Globus pallidus (tissue), 1 donor: Measurements from ENCODE around the gene GABRG3.

ENCODE experiments used
- DNase-seq: peaks from one replicate; pipeline ENCODE4 v3.0.0-alpha.2; 2015; ENCODE audit warnings: low spot score

GABRG3 gene

DNA sequence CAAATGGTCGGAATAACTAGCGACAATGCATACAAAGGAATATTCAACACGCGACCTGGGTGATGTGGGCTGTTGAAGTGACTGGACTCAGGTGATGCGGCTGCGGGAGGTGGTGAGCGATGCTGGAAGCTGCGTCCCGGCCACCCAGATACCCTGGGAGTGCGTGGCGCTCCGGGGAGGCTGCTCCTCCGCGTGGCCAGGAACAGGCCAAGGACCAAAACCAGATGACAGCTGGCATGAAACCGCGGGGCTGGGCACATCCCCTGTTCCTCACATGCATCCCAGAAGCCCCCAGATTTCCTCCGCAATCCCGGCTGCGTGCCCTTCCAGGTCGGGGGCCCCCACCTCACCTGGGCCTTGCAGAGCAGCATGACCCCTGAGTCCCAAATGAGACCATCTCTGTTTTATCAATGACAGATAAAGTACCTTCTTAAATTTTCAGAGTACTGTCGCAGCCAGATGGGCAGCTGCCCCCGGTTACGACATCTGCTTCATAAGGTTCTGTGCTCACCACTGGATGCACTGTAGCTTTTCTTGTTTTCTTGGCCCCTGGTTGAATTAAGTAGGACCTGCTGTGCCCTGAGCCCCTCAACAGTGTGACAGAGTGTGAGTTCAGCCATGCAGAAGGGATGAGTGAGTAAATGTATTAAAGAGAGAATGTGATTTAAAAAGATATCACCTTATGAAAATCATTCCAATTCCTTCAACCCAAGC lies 278.2 kb downstream of the GABRG3 start:
- no peak for DNase-seq

GRCh38 chr15:27249760-27250109 lies 278.8 kb downstream of the GABRG3 start:
- DNase-seq: no peak

- DNase-seq: no peak
Measured at GRCh38 chr15:27250223-27250622, 279.2 kb downstream of the GABRG3 start.

DNA sequence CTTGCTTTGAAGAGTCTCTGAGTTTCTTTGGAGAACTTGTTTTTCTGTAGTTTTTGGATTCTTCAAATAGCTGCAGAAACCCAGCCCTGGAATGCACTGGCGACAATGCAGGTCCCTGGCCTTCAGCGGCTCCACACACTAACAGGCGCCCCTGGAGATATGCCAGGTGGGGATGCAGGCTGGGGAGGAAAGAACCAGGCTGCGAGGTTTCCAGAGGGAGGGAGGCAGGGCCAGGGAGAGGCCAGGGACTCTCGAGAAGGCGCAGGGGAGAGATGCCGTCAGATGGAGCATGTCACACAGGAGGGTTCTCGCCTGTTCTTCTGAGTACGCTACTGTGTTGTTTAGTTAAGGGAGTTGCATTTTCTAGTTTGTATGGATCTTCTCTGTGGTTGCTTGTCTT lies 283.1 kb downstream of the GABRG3 start:
- no peak for DNase-seq

GRCh38 chr15:27254801-27255200 lies 283.8 kb downstream of the GABRG3 start:
- DNase-seq: no peak

DNA sequence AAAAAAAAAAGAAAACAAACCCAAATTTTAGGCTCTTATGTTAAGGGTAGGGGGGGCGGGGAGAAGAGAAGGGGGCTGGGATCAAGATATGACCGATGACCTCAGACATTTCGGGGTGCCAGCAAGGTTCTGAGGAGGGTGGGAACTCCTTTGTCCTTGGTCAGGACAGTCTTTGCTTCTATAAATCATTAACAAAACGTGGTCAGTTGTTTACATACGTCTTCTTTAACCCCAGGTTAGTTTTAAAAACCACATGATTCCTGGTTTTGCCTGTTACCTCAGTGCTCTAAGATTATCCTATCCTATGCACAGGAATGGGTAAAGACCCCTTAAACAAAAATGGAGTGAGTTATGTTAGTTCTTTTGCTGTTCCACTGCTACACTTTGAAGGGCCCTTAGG lies 285.5 kb downstream of the GABRG3 start:
- no peak for DNase-seq

GRCh38 chr15:27258287-27258686 lies 287.3 kb downstream of the GABRG3 start:
- DNase-seq: no peak

DNA sequence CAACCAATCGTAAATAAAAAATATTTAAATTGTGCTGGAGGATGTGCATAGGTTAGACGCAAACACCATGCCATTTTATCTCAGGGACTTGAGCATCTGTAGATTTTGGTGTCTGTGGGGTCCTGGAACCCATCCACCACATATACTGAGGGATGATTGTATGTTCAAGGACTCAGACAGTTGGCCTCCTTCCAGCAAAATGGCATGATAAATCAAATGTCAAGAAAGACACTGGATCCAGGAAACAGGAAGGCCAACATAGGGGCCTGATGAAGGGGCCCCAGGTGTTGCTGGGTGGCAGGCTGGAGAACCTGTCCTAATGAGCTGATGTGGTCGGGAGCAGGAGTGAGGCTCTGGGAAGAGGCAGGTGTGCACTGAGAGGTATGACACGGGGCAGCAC lies 289.5 kb downstream of the GABRG3 start:
- DNase-seq: no peak

GRCh38 chr15:27268923-27269322 lies 297.9 kb downstream of the GABRG3 start:
- DNase-seq: no peak

DNA sequence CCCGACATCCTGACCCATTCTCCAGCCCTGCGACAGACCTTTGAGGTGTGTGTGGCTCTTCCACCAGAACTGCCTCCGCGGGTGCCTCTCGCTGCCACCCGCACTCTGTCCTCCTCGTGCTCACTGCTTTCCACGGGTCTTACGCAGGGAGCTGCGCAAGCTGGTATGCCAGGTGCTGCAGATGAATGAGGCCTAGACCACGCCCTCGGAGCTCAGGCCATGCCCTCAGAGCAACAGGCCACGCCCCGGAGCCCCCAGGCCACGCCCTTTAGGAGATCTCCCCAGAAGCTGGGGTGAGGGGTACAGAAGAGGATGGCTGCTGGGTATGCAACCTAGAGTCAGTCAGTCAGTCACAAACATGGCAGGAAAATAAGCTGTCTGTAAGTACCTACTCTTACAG lies 300.3 kb downstream of the GABRG3 start:
- no peak for DNase-seq

DNA sequence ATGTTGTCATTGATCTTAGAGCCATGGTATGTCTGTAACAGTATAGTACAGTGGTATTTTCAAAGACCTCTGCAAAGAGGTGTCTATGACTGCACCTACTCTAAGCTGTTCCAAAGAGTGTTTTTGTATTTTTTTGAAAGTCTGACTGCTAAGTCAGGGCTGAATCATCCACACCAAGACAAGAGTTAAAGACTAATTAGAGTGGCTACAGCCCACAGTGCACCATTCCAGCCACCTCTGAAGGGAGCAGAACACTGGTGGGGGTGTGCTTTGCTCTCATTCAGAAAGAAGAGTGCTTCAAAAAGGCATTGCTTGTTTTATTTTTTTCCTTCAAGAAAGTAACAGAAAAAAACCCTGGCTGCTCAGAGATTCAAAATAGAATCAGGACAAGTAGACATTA lies 301.4 kb downstream of the GABRG3 start:
- no peak for DNase-seq

DNA sequence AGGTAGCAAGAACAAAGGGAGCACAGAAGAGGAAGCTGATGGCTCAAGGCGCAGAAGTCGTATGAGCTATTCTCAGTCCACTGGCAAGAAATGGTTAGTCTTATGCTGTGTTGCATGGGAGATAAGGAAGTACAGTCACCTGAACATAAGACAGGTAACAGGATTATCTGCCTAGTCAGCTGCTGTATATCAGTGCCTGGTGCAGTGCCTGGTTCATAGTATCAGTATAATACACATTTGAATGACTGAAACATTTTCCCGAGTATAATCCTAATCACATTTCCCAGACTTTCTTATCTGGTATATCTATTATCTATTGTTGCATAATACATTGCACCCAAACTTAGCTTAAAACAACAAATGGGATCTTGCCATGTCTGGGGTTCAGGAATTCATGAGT lies 302.5 kb downstream of the GABRG3 start:
- no peak for DNase-seq

DNA sequence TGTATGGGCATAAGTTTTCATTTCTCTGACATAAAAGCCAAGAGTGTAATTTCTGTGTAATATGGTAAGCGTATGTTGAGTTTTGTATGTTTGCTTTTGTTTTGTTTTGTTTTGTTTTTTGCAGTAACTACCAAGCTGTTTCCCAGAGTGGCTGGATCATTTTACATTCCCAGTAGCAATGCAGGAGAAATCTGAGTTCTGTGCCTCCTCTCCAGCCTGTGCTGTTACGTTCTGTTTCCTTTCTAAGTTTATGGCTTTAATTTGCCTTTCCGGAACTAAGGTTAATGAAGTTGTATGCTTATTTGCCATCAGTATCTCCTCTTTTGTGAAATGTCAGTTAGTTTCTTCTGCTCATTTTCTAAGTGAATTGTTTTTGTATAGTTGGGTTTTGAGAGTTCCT lies 307.8 kb downstream of the GABRG3 start:
- DNase-seq: no peak

DNA sequence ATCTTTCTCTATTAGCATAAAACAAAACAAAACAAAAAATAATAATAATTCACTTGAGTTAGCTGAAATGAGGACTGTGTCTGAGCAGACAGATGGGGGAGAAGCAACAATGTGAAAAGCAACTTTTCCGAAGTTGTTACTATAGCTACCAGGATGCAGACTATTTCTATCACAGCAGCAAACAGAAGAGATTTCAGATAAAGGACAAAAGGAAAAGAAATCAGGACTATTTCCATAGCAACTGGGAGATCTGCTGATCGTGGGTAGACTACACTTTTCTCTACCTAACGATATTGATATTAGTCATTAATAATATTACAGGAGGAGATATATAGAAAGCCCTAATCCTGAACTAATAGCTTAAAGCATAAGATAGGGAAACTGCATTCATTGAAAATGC lies 321.7 kb downstream of the GABRG3 start:
- DNase-seq: no peak

DNA sequence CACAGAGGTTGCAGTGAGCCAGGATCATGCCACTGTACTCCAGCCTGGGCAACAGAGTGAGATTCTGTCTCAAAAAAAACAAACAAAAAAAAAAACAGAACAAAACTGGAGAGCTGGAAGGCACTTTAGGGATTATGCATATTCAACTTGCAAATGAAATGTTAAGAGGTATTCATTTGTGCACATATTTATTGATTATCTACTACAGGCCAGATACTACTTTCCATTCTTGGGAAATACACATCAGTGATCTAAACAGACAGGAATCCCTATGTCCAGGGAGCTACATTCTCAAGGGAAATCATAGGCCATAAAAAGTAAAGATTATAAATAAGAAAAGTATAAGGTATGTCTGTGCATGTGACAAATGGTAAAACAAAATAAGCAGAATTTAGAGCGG lies 322.6 kb downstream of the GABRG3 start:
- no peak for DNase-seq

GRCh38 chr15:27317736-27318135 lies 346.8 kb downstream of the GABRG3 start:
- DNase-seq: no peak

DNA sequence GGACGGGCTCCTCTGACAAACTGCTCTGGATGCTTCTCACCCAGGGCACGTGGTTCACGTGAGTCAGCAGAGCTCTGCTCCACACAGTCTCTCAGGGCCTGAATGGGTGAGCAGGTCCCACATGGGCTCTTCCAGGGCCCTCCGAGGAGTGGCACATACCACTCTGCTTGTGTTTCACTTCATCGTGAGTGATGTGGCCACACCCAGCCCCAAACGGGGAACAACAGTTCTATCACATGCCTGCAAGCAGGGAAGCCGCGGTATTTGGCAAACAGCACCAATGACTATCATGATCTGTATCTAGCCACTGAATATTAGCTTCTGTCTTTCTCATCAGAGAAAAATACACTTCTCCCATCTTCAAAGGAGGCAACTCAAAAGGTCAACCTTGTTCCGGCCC lies 352.8 kb downstream of the GABRG3 start:
- DNase-seq: no peak

- DNase-seq: no peak
Measured at GRCh38 chr15:27324886-27325615, 354.1 kb downstream of the GABRG3 start.

DNA sequence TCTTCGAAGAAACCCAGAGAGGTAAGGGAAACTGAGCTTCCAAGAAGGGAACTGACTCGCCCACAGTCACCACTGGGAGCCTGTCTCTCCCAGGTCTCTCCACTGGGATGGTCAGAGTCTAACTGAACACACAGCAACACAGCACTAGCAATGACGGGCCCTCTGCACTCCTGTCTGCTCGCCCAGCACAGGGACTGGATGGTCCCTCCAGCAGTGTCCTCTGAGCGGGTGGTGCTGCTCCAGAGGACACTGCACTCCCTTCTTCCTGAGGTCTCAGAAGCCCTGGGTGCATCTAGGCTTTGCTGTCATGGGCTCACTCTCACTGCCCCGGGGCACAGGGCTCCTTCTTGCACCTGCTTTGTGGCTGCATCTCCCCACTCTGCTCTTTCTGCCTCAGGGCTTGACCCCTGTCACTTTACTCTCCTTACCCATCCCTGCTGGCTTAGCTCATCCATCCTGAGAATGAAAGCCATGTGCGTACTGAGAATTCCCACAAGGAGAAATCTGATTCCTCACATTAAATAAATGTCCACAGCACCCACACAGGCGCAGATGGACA lies 356.6 kb downstream of the GABRG3 start:
- no peak for DNase-seq

- DNase-seq: peak; percentile 5
Measured at GRCh38 chr15:27328186-27328585, 357.2 kb downstream of the GABRG3 start.

- DNase-seq: peak; percentile 71
Measured at GRCh38 chr15:27328608-27329007, 357.6 kb downstream of the GABRG3 start.

DNA sequence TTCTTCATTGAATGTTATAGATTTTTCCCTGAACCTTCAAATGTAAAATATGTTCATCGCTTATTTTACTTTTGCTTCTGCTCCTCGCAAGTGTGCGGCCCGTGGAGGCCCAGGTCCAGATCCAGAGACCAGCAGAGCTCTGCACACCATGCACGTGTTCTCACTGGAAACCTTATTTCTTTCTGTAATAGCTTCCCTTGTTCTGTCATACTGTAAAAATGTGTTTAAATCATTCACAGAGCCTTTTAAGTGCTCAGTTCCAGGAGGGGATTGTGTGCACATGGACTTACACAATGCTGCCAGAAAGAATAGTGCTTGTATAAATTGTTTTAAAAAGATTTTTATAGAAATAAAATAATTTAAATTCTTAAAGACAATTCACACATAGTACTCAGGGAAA lies 359.3 kb downstream of the GABRG3 start:
- no peak for DNase-seq

DNA sequence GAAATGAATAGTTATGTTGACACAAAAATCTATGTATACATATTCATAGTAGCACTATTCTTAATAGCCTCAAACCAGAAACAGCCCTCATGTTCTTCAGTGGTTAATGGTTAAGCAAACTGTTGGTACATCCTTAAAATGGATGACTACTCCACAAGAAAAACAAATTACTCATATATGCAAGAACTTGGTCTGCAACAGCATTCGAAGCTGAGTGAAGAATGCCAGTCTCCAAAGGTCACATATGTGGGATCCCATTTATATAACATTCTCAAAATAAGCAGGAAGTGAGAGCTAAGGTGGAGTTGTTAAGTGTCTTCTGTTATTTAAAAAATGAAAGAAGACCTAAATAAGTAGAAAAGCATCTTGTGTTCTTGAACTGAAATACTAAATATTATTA lies 365.7 kb downstream of the GABRG3 start:
- no peak for DNase-seq

GRCh38 chr15:27339138-27339537 lies 368.2 kb downstream of the GABRG3 start:
- DNase-seq: no peak
